SKM-1 (cell line): Measurements from ENCODE around the gene CAV3.

Source experiments
- DNase-seq: peaks from one replicate; lab custom pipeline; 2025; ENCODE audit not compliant: unreplicated experiment; lab: John Stamatoyannopoulos, UW

CAV3 gene

GRCh38 chr3:8760506-8760905, 26.9 kb downstream of the CAV3 start:
- DNase-seq = no peak

GRCh38 chr3:8761866-8762265, 28.3 kb downstream of the CAV3 start:
- DNase-seq = no peak

GRCh38 chr3:8762607-8763377, 29.2 kb downstream of the CAV3 start:
- no peak for DNase-seq

DNA sequence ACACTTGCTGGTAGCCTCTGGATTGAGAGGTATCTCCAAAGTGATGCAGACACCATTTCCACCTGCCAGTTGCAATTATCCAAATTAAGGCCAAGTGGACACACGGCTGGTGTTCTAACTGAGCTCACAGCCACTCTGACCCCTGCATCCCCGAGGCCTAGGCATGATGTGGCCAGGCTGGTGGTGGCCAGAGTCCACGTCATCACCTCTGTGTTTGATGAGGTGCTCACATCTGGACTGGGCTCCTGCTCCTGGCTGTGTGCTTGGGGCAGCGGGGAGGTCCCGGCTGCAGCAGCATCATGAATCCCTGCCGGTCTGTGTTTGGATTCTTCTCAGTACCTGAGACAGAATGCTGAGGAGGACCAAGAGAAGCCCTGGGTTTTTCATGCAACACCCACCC, 30.9 kb downstream of the CAV3 start:
- DNase-seq = no peak

DNA sequence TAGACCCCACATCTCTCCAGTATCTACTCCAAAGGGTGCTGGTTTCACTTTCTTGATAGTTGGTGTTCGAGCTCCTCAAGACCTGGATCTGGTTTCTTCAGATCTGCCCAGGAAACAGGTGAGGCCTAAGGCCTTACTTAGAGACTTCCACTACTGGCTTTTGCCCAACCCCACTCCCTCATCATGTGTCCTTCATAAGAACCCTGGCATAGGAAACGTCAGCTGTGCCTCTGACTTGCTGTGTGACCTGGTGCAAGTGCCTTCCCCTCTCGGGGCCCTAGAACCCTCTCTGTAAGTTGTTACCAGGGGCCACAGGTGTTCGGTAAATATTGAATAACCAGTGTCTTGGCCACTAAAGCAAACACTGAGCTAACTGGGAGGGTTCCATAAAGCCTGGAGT, 31.9 kb downstream of the CAV3 start:
- no peak for DNase-seq

GRCh38 chr3:8766148-8766547, 32.5 kb downstream of the CAV3 start:
- no peak for DNase-seq

DNA sequence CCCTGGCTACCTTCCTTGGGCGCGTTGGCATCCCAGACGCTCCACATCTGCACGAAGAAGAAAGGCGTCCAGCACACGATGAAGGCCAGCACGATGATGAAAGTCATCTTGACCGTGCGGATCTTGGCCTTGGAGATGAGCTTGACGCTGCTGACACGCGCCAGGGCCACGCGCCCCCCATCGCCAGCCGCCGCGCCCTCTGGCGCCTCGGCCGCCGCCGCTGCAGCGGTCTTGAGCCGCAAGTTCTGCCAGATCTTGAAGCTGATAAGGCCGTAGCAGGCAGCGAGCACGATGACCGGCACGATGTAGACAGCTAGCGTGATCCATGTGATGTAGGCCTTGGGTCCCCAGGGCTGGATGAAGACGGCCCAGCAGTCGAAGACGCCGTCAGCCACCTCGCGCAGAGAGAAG, 33.7 kb downstream of the CAV3 start:
- DNase-seq = no peak

DNA sequence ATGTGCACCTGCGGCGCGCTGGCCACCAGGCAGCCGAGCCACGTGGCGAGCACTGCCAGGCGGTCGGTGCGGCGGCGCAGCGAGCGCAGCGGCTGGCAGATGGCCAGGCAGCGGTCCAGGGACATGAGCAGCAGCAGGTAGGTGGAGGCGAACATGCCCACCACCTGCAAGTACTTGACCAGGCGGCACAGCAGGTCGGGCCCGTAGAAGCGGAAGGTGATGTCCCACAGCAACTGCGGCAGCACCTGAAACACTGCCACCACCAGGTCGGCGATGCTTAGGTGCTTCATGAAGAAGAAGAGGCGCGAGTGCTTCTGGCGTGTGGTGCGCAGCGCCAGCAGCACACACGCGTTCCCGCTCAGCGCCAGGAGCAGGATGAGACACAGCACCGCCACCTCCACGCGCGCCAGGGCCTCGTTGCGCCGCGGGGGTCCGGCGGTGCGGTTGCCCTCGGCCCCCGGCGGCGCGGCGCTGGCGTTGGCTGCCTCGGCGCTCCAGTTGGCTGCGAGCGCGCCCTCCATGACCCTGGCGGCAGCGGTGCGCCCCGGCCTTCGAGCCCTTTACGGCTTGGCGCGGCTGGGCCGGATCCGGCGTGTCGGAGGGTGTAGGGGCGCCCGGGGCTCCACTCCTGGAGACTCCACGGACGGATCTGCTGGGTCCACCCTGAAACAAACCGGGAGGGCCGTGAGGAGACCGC, 34.2 kb downstream of the CAV3 start:
- DNase-seq = no peak

GRCh38 chr3:8768364-8769087, 34.9 kb downstream of the CAV3 start:
- no peak for DNase-seq

GRCh38 chr3:8769088-8769822, 35.7 kb downstream of the CAV3 start, which contains the start of gene OXTR:
Gene OXTR (minus strand): TSS chr3:8769613. CDS start chr3:8768187, 1,426 bp downstream.
- DNase-seq = peak; percentile 7

GRCh38 chr3:8773941-8774542, 40.4 kb downstream of the CAV3 start:
- DNase-seq = no peak

GRCh38 chr3:8775181-8775580, 41.6 kb downstream of the CAV3 start:
- no peak for DNase-seq

DNA sequence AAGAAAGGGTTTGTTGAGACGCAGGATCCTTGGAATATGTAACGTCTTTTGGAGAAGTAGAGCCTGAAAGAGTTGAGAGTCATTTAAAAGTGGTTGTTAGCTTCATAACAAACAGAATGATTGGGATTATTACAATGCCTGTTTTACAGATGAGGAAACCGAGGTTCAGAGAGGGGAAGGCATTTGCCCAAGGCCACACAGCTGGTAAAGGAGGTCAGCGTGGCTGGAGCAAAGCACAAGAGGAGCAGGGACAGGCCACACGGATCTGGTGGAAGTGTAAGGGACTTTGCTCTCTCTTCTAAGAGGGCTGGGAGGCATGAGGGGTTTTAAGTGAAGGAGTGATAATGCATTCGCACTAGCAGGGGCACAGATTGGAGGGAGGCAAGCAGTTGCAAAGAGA, 42.0 kb downstream of the CAV3 start:
- DNase-seq = no peak

- DNase-seq = no peak
Measured at GRCh38 chr3:8776406-8776805, 42.8 kb downstream of the CAV3 start.

DNA sequence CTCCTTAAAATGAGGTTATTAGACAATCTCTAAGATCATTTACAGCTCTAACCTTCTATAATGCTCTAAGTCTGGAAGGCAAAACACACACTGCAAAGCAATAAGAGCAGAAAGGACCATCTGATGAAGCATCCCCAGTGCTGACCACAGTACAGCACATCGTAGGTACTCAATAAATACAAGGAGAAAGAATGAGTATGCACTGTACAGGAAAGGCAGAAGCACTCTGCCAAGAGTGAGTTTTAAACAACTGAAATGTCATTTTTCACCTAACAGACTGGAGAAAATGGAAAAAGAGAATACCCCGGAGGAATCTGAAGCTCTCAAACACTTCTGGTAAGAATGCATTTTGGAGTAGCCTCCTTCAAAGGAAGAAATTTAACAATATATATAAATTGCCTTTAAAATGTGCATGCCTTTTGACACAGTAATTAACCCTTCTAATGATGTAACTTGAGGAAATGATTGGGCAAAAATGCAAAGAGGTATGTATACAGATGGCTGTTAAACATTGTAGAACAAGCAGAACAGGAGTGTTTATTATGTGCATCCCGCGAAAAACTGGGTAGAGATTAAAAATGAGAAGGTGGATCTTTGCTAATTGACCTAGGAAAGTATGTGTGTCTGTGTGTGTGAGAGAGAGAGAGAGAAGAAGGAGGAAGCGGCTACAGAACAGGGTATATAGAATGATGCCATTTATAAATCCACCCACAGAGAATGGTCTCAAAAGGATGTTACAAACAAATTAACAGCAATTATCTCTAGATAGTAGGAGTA, 43.8 kb downstream of the CAV3 start:
- no peak for DNase-seq

DNA sequence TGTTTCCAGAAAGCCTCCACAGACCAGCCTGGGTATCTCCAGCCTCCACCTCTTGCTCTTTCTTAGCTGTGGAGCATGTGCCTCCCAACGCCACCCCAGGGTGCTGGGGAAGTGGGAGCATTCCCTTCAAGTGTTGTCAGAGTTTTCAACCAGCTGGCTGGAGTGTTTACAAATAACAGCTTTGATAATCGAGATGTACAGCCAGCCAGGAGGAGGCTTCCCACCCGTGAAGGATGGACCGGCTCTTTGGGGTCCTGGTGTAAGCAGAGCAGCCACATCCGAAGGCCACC, 44.3 kb downstream of the CAV3 start:
- DNase-seq = no peak

GRCh38 chr3:8778475-8778874, 44.9 kb downstream of the CAV3 start:
- no peak for DNase-seq

- no peak for DNase-seq
Measured at GRCh38 chr3:8780279-8780678, 46.7 kb downstream of the CAV3 start.

- no peak for DNase-seq
Measured at GRCh38 chr3:8784676-8785435, 51.3 kb downstream of the CAV3 start.

DNA sequence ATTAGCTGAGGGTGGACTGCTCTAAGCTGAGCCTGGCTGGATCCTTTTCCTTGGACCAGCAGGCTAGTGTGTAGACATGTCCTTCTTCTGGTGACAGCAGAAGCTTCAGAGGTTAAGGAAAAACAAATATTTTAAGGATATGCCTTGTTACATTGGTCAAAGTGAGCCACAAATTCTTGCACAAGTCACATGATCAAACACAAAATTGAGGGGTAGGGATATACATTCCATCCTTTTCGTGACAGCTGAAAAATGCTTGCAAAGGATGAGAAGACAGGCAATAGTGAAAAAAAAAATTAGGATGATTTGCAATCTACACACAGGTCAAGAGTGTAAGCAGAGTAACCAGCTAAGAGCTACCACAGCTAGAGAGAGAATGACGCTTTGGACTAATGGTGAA, 56.9 kb downstream of the CAV3 start:
- DNase-seq = no peak
